LNCAP (cell line): ENCODE results near the gene SLC7A6.

Source experiments
- CTCF ChIP-seq: fragments of 450-650 bp; IDR thresholded peaks from 2 replicates; pipeline ENCODE4 v1.5.1; 2017; ENCODE audit warnings: mild to moderate bottlenecking

Gene SLC7A6

GRCh38 chr16:68226116-68226515, 38.2 kb upstream of the SLC7A6 start:
- TF ChIP-seq CTCF: no peak

GRCh38 chr16:68227183-68227793, 37.0 kb upstream of the SLC7A6 start:
- TF ChIP-seq CTCF: no peak

GRCh38 chr16:68227850-68228553, 36.3 kb upstream of the SLC7A6 start:
- no peak for TF ChIP-seq CTCF

GRCh38 chr16:68228652-68229051, 35.7 kb upstream of the SLC7A6 start:
- TF ChIP-seq CTCF: no peak

GRCh38 chr16:68229431-68230175, 34.7 kb upstream of the SLC7A6 start:
- peak; percentile 84 for TF ChIP-seq CTCF

GRCh38 chr16:68230176-68230571, 34.2 kb upstream of the SLC7A6 start:
- TF ChIP-seq CTCF: no peak

GRCh38 chr16:68230956-68231355, 33.4 kb upstream of the SLC7A6 start:
- no peak for TF ChIP-seq CTCF
